H9 (cell line): ENCODE results near the gene MAML3. TPM values are rescaled to one million over a fixed set of nuclear protein-coding genes. Genes with fewer than 3 reads are reported as not detected.

Experiments
- DNase-seq: peaks from one replicate; pipeline ENCODE4 v3.0.0-alpha.2; 2017
- H2AFZ ChIP-seq: one replicate; pipeline ENCODE4 v1.6.1; 2013; ENCODE audit warnings: mild to moderate bottlenecking, low read length, control low read depth, moderate library complexity
- H2AK5ac ChIP-seq: 2 replicates; pipeline ENCODE4 v1.6.1; 2013; ENCODE audit warnings: low read length, control low read depth, mixed read lengths; ENCODE audit not compliant: insufficient read length
- H2BK120ac ChIP-seq: one replicate; pipeline ENCODE4 v1.6.1; 2013; ENCODE audit warnings: low read depth, mild to moderate bottlenecking, low read length, control low read depth, inconsistent platforms; ENCODE audit not compliant: poor library complexity, severe bottlenecking
- H2BK12ac ChIP-seq: 2 replicates; pipeline ENCODE4 v1.6.1; 2013; ENCODE audit warnings: low read length, control low read depth, mixed read lengths, low read depth; ENCODE audit not compliant: insufficient read length
- H2BK15ac ChIP-seq: 2 replicates; pipeline ENCODE4 v1.6.1; 2013; ENCODE audit warnings: low read depth, low read length, control low read depth
- H2BK20ac ChIP-seq: one replicate; pipeline ENCODE4 v1.6.1; 2013; ENCODE audit warnings: low read depth, mild to moderate bottlenecking, low read length, control low read depth, inconsistent platforms; ENCODE audit not compliant: poor library complexity, severe bottlenecking
- H2BK5ac ChIP-seq: 2 replicates; pipeline ENCODE4 v1.6.1; 2013; ENCODE audit warnings: low read length, control low read depth, mixed read lengths; ENCODE audit not compliant: insufficient read length
- H3K14ac ChIP-seq: 2 replicates; pipeline ENCODE4 v1.6.1; 2013; ENCODE audit warnings: low read length, control low read depth; ENCODE audit not compliant: insufficient read depth
- H3K18ac ChIP-seq: 2 replicates; pipeline ENCODE4 v1.6.1; 2013; ENCODE audit warnings: low read depth, mild to moderate bottlenecking, mixed read lengths, low read length, control low read depth; ENCODE audit not compliant: insufficient read length
- H3K23ac ChIP-seq: 2 replicates; pipeline ENCODE4 v1.6.1; 2013; ENCODE audit warnings: low read length, control low read depth, mixed read lengths, low read depth; ENCODE audit not compliant: insufficient read length
- H3K23me2 ChIP-seq: 2 replicates; pipeline ENCODE4 v1.6.1; 2013; ENCODE audit warnings: low read depth, mild to moderate bottlenecking, mixed read lengths, low read length, control low read depth; ENCODE audit not compliant: insufficient read length, poor library complexity, severe bottlenecking
- H3K27ac ChIP-seq: 2 replicates; pipeline ENCODE4 v1.5.1; 2013; ENCODE audit warnings: low read length, control low read depth, mixed read lengths, low read depth; ENCODE audit not compliant: insufficient read length
- H3K27me3 ChIP-seq: 2 replicates; pipeline ENCODE4 v1.6.1; 2013; ENCODE audit warnings: low read length, control low read depth, inconsistent platforms; ENCODE audit not compliant: insufficient read depth
- H3K4ac ChIP-seq: 2 replicates; pipeline ENCODE4 v1.6.1; 2013; ENCODE audit warnings: low read depth, mild to moderate bottlenecking, control low read depth, inconsistent platforms, low read length, moderate library complexity
- H3K4me1 ChIP-seq: 2 replicates; pipeline ENCODE4 v1.6.1; 2013; ENCODE audit warnings: low read length, control low read depth, inconsistent platforms; ENCODE audit not compliant: insufficient read depth
- H3K4me2 ChIP-seq: 2 replicates; pipeline ENCODE4 v1.6.1; 2013; ENCODE audit warnings: low read length, control low read depth, mixed read lengths; ENCODE audit not compliant: insufficient read length, insufficient read depth
- H3K56ac ChIP-seq: 2 replicates; pipeline ENCODE4 v1.6.1; 2013; ENCODE audit warnings: low read depth, mild to moderate bottlenecking, mixed read lengths, low read length, control low read depth; ENCODE audit not compliant: insufficient read length
- H3K79me1 ChIP-seq: 2 replicates; pipeline ENCODE4 v1.6.1; 2013; ENCODE audit warnings: low read depth, mild to moderate bottlenecking, moderate library complexity, low read length, control low read depth, inconsistent platforms; ENCODE audit not compliant: insufficient read depth, poor library complexity, severe bottlenecking
- H3K79me2 ChIP-seq: 2 replicates; pipeline ENCODE4 v1.6.1; 2013; ENCODE audit warnings: low read length, control low read depth, inconsistent platforms; ENCODE audit not compliant: insufficient read depth
- H3K9ac ChIP-seq: 2 replicates; pipeline ENCODE4 v1.6.1; 2013; ENCODE audit warnings: low read length, control low read depth, mixed read lengths; ENCODE audit not compliant: insufficient read length; ENCODE audit errors: extremely low read depth
- H3K9me3 ChIP-seq: one replicate; pipeline ENCODE4 v1.6.1; 2013; ENCODE audit warnings: low read depth, low read length, inconsistent platforms; ENCODE audit not compliant: control insufficient read depth
- H3T11ph ChIP-seq: one replicate; pipeline ENCODE4 v1.6.1; 2013; ENCODE audit warnings: mild to moderate bottlenecking, low read length, control low read depth, inconsistent platforms
- H4K20me1 ChIP-seq: one replicate; pipeline ENCODE4 v1.6.1; 2013; ENCODE audit not compliant: control insufficient read depth, insufficient read length, insufficient read depth
- H4K5ac ChIP-seq: 2 replicates; pipeline ENCODE4 v1.6.1; 2013; ENCODE audit warnings: low read depth, mild to moderate bottlenecking, mixed read lengths, low read length, control low read depth; ENCODE audit not compliant: insufficient read length
- H4K8ac ChIP-seq: replicated peaks from 2 replicates; pipeline ENCODE4 v1.6.1; 2013; ENCODE audit warnings: low read length, control low read depth, mixed read lengths, low read depth; ENCODE audit not compliant: insufficient read length
- H4K91ac ChIP-seq: 2 replicates; pipeline ENCODE4 v1.6.1; 2013; ENCODE audit warnings: low read depth, mild to moderate bottlenecking, moderate library complexity, mixed read lengths, low read length, control low read depth; ENCODE audit not compliant: insufficient read length
- H3K27ac Mint-ChIP-seq, 3 experiments: 2 replicates in 2 of 3; 3 replicates in 1 of 3; pipeline ENCODE4 v1.8.0; 2020 to 2021; ENCODE audit warnings: mixed read lengths in 3 of 3, mild to moderate bottlenecking in 1 of 3, moderate library complexity in 1 of 3
- H3K27me3 Mint-ChIP-seq: 2 replicates; pipeline ENCODE4 v1.8.0; 2021; ENCODE audit warnings: low read depth, mild to moderate bottlenecking, moderate library complexity, mixed read lengths
- H3K36me3 Mint-ChIP-seq, 3 experiments: 2 replicates in 2 of 3; 3 replicates in 1 of 3; pipeline ENCODE4 v1.8.0; 2020 to 2021; ENCODE audit warnings: low read depth in 3 of 3, mixed read lengths in 3 of 3; ENCODE audit not compliant: insufficient read depth in 1 of 3
- H3K4me1 Mint-ChIP-seq, 2 experiments: 2 replicates each; pipeline ENCODE4 v1.8.0; 2020; ENCODE audit warnings: mixed read lengths in 2 of 2
- H3K4me3 Mint-ChIP-seq, 2 experiments: 2 replicates in 1 of 2; 3 replicates in 1 of 2; pipeline ENCODE4 v1.8.0; 2020 to 2021; ENCODE audit warnings: mild to moderate bottlenecking in 2 of 2, mixed read lengths in 2 of 2, moderate library complexity in 1 of 2
- H3K9me3 Mint-ChIP-seq, 2 experiments: 2 replicates in 1 of 2; 3 replicates in 1 of 2; pipeline ENCODE4 v1.8.0; 2020; ENCODE audit warnings: mild to moderate bottlenecking in 2 of 2, mixed read lengths in 2 of 2, moderate library complexity in 1 of 2
- WGBS: extraction: QIAGEN DNeasy Blood & Tissue Kit; methylation state at CpG from one replicate; pipeline ENCODE4 v1.1.7; 2013; ENCODE audit warnings: missing lambda C conversion rate, low lambda C conversion rate, mixed read lengths; ENCODE audit not compliant: insufficient read length; ENCODE audit errors: extremely low coverage; 5-methylcytosine and 5-hydroxymethylcytosine counted together
- total RNA-seq: library from RNA; stranded (reverse); gene quantifications from 2 replicates; pipeline ENCODE4 v1.2.1, GENCODE V29; 2021
- TF ChIP-seq, protein P1 (sequence below): fragments of 200-600 bp; sonication (generic); conservative IDR thresholded peaks from 3 replicates; pipeline ENCODE4 v1.8.0; 2021; ENCODE audit warnings: antibody characterized with exemption, mild to moderate bottlenecking

MAML3 gene
- total RNA-seq, 1 experiment from 2014 or later, result 3.9 TPM

- no peak overlapping the region for H3K27ac Mint-ChIP-seq
- no peak overlapping the region for H3K9ac ChIP-seq
Observed at GRCh38 chr4:139668036-139668435, 485.9 kb downstream of the MAML3 start.

More at GRCh38 chr4:139668036-139668435, 485.9 kb downstream of the MAML3 start:
- H3K4me3 Mint-ChIP-seq, result no peak overlapping the region
- H3K4me1 Mint-ChIP-seq, result peaks cover 50 to 61% of the 10 kb centered on the region in 2 experiments
- Histone ChIP-seq H3K18ac (no peak overlapping the region), H3K27me3 (no peaks in the 10 kb centered on the region), H3K4ac (no peak overlapping the region), H3K4me1 (peaks cover 3% of the 10 kb centered on the region; the same call in 1 of the 2 replicates), H2BK20ac (no peak overlapping the region), H3K14ac (no peak overlapping the region), H3K79me1 (no peaks in the 10 kb centered on the region), H3K23ac (no peak overlapping the region), H2BK15ac (no peak overlapping the region), H4K5ac (no peak overlapping the region), H4K91ac (no peak overlapping the region), H2AK5ac (no peak overlapping the region), H4K8ac (no peak overlapping the region), H2BK120ac (no peak overlapping the region), H2AFZ (no peak overlapping the region), H2BK5ac (no peak overlapping the region), H3K4me2 (no peak overlapping the region), H2BK12ac (no peak overlapping the region), H3K79me2 (no peaks in the 10 kb centered on the region), H3K56ac (no peak overlapping the region), H3T11ph (no peak overlapping the region), H3K23me2 (peaks cover 8% of the 10 kb centered on the region), H4K20me1 (no peaks in the 10 kb centered on the region), H3K9me3 (no peaks in the 10 kb centered on the region), H3K27ac (no peak overlapping the region)
- TF ChIP-seq, protein P1, sequence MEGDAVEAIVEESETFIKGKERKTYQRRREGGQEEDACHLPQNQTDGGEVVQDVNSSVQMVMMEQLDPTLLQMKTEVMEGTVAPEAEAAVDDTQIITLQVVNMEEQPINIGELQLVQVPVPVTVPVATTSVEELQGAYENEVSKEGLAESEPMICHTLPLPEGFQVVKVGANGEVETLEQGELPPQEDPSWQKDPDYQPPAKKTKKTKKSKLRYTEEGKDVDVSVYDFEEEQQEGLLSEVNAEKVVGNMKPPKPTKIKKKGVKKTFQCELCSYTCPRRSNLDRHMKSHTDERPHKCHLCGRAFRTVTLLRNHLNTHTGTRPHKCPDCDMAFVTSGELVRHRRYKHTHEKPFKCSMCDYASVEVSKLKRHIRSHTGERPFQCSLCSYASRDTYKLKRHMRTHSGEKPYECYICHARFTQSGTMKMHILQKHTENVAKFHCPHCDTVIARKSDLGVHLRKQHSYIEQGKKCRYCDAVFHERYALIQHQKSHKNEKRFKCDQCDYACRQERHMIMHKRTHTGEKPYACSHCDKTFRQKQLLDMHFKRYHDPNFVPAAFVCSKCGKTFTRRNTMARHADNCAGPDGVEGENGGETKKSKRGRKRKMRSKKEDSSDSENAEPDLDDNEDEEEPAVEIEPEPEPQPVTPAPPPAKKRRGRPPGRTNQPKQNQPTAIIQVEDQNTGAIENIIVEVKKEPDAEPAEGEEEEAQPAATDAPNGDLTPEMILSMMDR, result no peak
- peaks cover 3% of the 10 kb centered on the region for H3K27me3 Mint-ChIP-seq
- H3K9me3 Mint-ChIP-seq, result peaks cover 5% of the 10 kb centered on the region in 2 experiments; a peak in 3 of 5 replicates
- WGBS, result no CpG with 5 or more reads among the region's 2 CpGs
- DNase-seq, result no peak
- H3K36me3 Mint-ChIP-seq, result peaks cover 0 to 6% (median 4%) of the 10 kb centered on the region in 3 experiments; a peak in 4 of 7 replicates

Other genes with a start within 250 kb of the MAML3 start
- 29.4 and 30.4 TPM in 2 replicates for gene SCOC, start 219.5 kb upstream of the MAML3 start, total RNA-seq